SK-N-MC (cell line): ENCODE results near the gene MADCAM1.

ENCODE experiments used
- DNase-seq: peaks from one replicate; pipeline ENCODE4 v3.0.0-alpha.2; 2011; ENCODE audit warnings: low read depth, low spot score
- H3K27ac ChIP-seq: fragments of 200-600 bp; sonication (generic); 2 replicates; pipeline ENCODE4 v1.5.1; 2016; ENCODE audit warnings: mixed run types
- H3K36me3 ChIP-seq: fragments of 200-600 bp; sonication (generic); 2 replicates; pipeline ENCODE4 v1.6.1; 2017; ENCODE audit warnings: antibody characterized with exemption, low read length, mixed read lengths; ENCODE audit not compliant: insufficient read depth
- H3K4me3 ChIP-seq: fragments of 200-600 bp; sonication (generic); 2 replicates; pipeline ENCODE4 v1.5.1; 2016
- H3K9ac ChIP-seq: fragments of 200-600 bp; sonication (generic); 2 replicates; pipeline ENCODE4 v1.8.0; 2017; ENCODE audit warnings: mixed run types, mixed read lengths; ENCODE audit not compliant: insufficient read length
- H3K9me3 ChIP-seq: fragments of 200-600 bp; sonication (generic); 2 replicates; pipeline ENCODE4 v1.6.1; 2017; ENCODE audit warnings: low read depth, mild to moderate bottlenecking, antibody characterized with exemption, low read length, moderate library complexity, mixed read lengths
- EZH2 ChIP-seq: fragments of 200-600 bp; sonication (generic); IDR thresholded peaks from one replicate; pipeline ENCODE4 v1.6.1; 2017; ENCODE audit warnings: antibody characterized with exemption
- FOXP2 ChIP-seq: optimal IDR thresholded peaks from 2 replicates; pipeline ENCODE3; 2011; ENCODE audit warnings: mild to moderate bottlenecking, moderate library complexity; ENCODE audit not compliant: insufficient read depth; ENCODE audit errors: extremely low read length, control extremely low read depth
- POLR2AphosphoS5 ChIP-seq: IDR thresholded peaks from 2 replicates; pipeline ENCODE4 v1.6.1; 2012; ENCODE audit warnings: mild to moderate bottlenecking, low read depth, low read length, borderline replicate concordance

Gene MADCAM1

DNA sequence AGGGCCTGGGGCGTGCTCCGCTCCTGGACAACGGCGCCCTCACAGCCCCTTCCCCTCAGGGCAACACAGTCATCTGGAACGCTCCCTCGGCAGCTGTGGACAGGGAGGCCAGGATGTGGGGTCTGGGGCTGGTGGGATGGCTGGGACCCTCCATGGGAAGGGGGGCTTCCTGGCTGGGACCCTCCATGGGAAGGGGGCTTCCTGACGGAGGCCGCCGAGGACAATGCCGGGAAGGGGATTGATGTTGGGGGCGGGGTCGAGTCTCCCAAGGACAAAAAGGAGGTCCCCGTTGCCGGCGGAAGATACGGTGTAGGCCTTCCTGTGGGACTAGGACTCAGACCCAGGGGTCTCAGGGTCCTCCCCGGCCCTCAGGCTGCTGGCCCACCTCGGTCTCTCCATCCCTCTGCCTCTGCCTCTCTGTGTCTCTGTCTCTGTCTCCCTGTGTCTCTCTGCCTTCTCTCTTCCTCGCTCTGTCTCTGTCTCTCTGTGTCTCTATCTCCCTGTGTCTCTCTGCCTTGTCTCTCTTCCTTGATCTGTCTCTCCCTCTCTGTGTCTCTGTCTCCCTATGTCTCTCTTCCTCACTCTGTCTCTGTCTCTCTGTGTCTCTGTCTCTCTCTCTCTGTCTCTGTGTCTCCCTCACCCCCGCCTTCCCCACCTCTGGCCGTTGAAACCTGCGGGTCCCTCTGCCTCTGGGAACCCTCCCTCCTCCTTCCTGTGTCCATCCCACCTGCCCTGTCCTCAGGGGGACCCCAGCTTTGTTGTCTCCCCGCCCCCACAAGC, 2.7 kb upstream of the MADCAM1 start:
- DNase-seq = no peak
- H3K4me3 ChIP-seq = no peak overlapping the region
- H3K9ac ChIP-seq = no peak overlapping the region

GRCh38 chr19:494171-495080, 1.9 kb upstream of the MADCAM1 start:
- Histone ChIP-seq H3K4me3 (no peak overlapping the region), H3K27ac (no peak overlapping the region), H3K9me3 (no peaks in the 10 kb centered on the region), H3K9ac (no peak overlapping the region), H3K36me3 (no peaks in the 10 kb centered on the region)
- no peak for DNase-seq
- TF ChIP-seq FOXP2 (no peak), POLR2AphosphoS5 (no peak), EZH2 (no peak)

More for the DNA sequence above, 2.7 kb upstream of the MADCAM1 start:
- no peak for TF ChIP-seq EZH2
- no peak for TF ChIP-seq POLR2AphosphoS5
- no peak for TF ChIP-seq FOXP2
- Histone ChIP-seq H3K36me3 (no peaks in the 10 kb centered on the region), H3K9me3 (no peaks in the 10 kb centered on the region), H3K27ac (no peak overlapping the region)

- H3K36me3 ChIP-seq = no peaks in the 10 kb centered on the region
- TF ChIP-seq EZH2 = no peak
- TF ChIP-seq POLR2AphosphoS5 = no peak
- TF ChIP-seq FOXP2 = no peak
- no peak overlapping the region for H3K9ac ChIP-seq
- no peak for DNase-seq
- no peak overlapping the region for H3K27ac ChIP-seq
- H3K9me3 ChIP-seq = no peaks in the 10 kb centered on the region
- H3K4me3 ChIP-seq = no peak overlapping the region
These were observed 1.2 kb upstream of the MADCAM1 start for GRCh38 chr19:495081-495401.

DNA sequence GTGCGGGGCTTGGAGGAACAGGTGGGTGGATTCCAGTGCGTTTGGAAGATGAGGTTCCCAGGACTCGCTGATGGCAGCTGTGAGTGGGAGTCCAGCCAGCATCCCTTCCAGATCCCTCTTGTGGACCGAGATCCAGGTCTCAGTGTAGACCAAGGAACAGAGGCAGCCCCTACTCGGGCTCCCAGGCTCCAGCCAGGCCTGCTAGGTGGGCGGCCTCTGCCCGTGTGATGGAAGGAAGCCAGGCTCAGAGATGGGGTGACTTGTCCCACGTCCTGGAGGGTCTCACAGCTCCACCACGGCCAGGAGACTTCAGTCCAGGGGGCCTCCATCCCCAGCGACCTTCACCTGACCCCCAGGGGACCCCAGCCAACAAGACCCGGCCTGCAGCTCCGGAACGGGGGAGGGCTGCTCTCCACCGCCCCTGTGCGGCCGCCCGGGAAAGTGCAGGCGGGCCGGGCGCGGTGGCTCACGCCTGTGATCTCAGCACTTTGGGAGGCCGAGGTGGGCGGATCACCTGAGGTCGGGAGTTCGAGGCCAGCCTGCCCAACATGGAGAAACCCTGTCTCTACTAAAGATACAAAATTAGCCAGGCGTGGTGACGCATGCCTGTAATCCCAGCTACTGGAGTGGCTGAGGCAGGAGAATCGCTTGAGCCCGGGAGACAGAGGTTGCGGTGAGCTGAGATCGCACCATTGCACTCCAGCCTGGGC, 729 bp upstream of the MADCAM1 start:
- TF ChIP-seq POLR2AphosphoS5 = no peak
- TF ChIP-seq EZH2 = no peak
- TF ChIP-seq FOXP2 = no peak
- Histone ChIP-seq H3K9me3 (no peaks in the 10 kb centered on the region), H3K36me3 (no peaks in the 10 kb centered on the region), H3K27ac (no peak overlapping the region), H3K9ac (no peak overlapping the region), H3K4me3 (no peak overlapping the region)
- no peak for DNase-seq

GRCh38 chr19:496986-497385, 700 bp downstream of the MADCAM1 start:
- DNase-seq = no peak
- H3K9ac ChIP-seq = no peak overlapping the region
- no peaks in the 10 kb centered on the region for H3K9me3 ChIP-seq
- H3K4me3 ChIP-seq = no peak overlapping the region
- TF ChIP-seq POLR2AphosphoS5 = no peak
- TF ChIP-seq FOXP2 = no peak
- TF ChIP-seq EZH2 = no peak
- no peaks in the 10 kb centered on the region for H3K36me3 ChIP-seq
- H3K27ac ChIP-seq = no peak overlapping the region

DNA sequence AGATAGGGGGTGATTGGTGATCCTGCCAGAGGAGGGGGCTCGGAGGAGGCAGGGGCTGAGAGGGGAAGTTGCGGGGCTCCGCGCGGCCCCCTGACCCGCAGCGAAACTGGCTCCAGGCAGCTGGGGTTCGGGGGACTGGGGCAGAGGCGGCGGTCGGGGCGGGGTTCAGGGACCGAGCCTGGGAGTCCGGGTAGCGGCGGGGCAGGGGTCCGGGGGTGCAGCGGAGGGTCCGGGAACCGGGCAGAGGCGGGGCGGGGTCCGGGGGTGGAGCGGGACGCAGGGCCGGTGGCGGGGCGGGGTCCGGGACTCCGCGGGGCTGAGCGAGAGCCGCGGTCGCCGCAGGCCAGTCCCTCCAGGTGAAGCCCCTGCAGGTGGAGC, 1.2 kb downstream of the MADCAM1 start:
- no peaks in the 10 kb centered on the region for H3K9me3 ChIP-seq
- H3K27ac ChIP-seq = no peak overlapping the region
- H3K36me3 ChIP-seq = no peaks in the 10 kb centered on the region
- TF ChIP-seq FOXP2 (no peak), POLR2AphosphoS5 (no peak), EZH2 (no peak)
- DNase-seq = no peak
- H3K9ac ChIP-seq = no peak overlapping the region
- H3K4me3 ChIP-seq = no peak overlapping the region

DNA sequence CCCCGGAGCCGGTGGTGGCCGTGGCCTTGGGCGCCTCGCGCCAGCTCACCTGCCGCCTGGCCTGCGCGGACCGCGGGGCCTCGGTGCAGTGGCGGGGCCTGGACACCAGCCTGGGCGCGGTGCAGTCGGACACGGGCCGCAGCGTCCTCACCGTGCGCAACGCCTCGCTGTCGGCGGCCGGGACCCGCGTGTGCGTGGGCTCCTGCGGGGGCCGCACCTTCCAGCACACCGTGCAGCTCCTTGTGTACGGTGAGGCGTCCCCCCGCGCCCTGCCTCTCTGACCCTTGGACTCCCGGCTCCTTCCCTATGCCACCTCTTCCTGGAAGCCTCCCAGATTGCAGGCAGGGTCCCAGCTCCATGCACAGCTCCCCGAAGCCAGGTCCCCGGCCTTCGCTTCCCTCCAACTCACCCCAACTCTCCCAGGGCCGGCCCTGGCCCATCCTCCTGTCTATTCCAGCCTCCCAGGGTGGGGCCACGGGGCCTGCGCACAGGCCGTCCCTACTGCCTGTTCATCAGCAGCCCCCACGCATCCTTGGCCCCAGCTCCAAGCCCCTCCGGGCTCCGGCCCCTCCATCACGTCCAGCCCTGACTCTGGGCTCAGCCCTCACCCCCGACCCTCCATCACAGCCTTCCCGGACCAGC, 1.7 kb downstream of the MADCAM1 start:
- TF ChIP-seq POLR2AphosphoS5 = no peak
- no peak for TF ChIP-seq FOXP2
- TF ChIP-seq EZH2 = no peak
- no peaks in the 10 kb centered on the region for H3K9me3 ChIP-seq
- H3K9ac ChIP-seq = no peak overlapping the region
- H3K4me3 ChIP-seq = no peak overlapping the region
- H3K36me3 ChIP-seq = no peaks in the 10 kb centered on the region
- H3K27ac ChIP-seq = no peak overlapping the region
- DNase-seq = no peak
